C4-2B (cell line): Measurements from ENCODE around the gene ANLN.

Source experiments
- H3K27ac ChIP-seq: fragments of 450-650 bp; 2 replicates; pipeline ENCODE4 v1.5.1; 2017
- ZFX ChIP-seq: fragments of 450-650 bp; IDR thresholded peaks from 2 replicates; pipeline ENCODE4 v1.6.1; 2017
- TF ChIP-seq, protein P1 (sequence below): fragments of 450-650 bp; conservative IDR thresholded peaks from 2 replicates; pipeline ENCODE4 v1.5.1; 2017; ENCODE audit warnings: mild to moderate bottlenecking

Gene ANLN

DNA sequence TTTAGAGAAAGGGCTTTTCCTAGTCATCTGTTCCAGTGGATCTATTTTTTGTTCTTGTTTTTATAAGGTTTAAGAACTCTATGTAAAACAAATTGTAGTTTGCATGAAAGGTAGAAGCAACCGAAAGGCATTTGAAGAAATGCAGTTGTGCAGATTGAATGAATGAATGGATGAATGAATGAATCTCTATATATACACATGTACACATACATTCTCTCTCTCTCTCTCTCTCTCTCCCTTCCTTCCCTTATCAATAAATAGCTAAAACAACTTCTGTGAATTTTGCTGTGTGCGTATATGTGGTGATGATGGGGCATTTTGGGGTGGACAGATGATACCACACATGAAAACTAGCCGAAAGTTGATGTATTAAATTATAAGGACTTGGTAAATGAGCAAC is 32.4 kb downstream of the ANLN start:
- no peak overlapping the region for H3K27ac ChIP-seq
- TF ChIP-seq ZFX = no peak
- TF ChIP-seq, protein P1, sequence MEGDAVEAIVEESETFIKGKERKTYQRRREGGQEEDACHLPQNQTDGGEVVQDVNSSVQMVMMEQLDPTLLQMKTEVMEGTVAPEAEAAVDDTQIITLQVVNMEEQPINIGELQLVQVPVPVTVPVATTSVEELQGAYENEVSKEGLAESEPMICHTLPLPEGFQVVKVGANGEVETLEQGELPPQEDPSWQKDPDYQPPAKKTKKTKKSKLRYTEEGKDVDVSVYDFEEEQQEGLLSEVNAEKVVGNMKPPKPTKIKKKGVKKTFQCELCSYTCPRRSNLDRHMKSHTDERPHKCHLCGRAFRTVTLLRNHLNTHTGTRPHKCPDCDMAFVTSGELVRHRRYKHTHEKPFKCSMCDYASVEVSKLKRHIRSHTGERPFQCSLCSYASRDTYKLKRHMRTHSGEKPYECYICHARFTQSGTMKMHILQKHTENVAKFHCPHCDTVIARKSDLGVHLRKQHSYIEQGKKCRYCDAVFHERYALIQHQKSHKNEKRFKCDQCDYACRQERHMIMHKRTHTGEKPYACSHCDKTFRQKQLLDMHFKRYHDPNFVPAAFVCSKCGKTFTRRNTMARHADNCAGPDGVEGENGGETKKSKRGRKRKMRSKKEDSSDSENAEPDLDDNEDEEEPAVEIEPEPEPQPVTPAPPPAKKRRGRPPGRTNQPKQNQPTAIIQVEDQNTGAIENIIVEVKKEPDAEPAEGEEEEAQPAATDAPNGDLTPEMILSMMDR = no peak

DNA sequence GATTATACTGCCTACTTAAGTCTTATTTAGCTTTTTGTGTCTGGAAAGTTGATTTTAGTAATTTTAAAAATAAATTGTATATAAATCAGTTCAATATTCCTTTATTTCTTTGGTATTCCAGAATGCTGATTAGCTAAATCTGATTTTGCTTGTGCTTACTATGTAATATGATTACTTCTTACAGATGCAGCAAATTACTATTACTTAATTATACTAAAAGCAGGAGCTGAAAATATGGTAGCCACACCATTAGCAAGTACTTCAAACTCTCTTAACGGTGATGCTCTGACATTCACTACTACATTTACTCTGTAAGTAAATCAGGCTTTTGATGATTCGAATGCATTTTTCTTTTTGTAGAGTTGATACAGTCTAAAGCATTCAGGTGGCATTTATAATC is 34.0 kb downstream of the ANLN start:
- no peak for TF ChIP-seq ZFX
- TF ChIP-seq, protein P1 = no peak
- no peak overlapping the region for H3K27ac ChIP-seq

DNA sequence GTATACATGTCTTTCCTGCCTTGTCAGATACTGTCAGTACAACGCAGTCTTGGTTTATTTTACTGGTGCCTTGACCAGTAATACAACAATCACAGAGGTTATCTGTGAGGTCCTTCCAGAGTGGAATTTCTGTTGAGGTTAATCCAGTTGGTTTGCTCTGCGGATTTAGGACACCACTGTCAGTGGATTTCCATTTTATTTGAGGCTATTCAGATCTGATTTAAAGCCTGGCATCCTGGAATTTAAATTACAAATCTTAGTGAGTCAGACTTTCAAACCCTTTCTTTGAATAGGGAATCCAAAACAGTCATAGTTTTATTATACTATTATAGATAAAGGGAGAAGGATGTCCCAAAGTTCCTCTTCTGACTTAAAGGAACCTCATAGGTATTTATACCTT is 40.5 kb downstream of the ANLN start:
- TF ChIP-seq ZFX = no peak
- H3K27ac ChIP-seq = no peak overlapping the region

DNA sequence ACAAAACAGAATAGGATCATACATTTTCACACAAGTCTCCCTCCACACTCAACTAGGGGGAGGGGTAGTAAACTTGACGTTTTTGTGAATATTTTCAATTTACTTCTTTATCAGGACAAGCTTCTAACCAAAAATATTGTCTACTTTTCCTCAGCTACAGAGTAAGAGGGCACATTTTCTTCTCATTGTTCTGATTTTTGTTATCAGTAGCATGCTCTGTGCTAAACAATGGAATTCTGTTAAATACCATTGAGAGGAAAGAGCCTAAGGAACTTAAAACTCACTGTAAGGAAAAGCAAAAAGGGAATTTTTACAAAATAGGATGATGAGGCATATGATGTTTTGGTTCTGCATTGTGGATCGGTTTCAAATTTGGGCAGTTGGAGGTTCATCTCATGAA is 41.2 kb downstream of the ANLN start:
- no peak for TF ChIP-seq ZFX
- TF ChIP-seq, protein P1 = no peak
- no peak overlapping the region for H3K27ac ChIP-seq

DNA sequence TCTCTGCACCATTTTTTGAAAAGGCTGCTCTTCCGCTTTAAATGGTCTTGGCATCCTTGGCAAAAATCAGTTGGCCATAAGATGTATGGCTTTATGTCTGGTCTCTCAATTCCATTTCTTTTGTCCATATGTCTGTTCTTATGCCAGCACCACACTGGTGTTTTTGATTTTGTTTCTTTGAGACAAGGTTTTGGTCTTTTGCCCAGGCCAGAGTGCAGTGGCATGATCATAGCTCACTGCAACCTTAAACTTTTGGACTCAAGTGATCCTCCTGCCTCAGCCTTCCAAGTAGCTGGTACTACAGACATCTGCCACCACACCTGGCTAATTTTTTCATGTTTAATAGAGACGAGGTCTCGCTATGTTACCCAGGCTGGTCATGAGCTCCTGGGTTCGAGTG is 48.5 kb downstream of the ANLN start:
- no peak overlapping the region for H3K27ac ChIP-seq
- TF ChIP-seq ZFX = no peak
- TF ChIP-seq, protein P1 = no peak

DNA sequence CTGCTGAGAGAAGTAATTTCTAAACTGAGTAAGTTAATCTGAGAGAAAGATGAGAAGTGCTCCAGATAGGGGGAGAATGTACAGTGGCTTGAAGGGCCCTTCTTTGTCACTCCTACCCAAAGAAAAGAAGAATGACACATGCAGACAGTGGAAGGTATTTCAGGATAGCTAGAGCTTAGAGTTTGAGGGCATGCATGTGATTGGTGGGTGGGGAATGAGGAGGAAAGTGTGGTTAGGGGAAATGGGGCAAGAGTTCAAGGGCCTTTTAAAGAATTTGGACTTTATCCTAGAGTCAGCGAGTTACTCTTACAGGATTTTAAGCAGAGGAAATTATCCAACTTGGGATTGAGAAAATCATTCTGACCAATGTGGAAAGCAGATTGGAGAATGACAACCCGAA is 50.0 kb downstream of the ANLN start:
- H3K27ac ChIP-seq = no peak overlapping the region
- no peak for TF ChIP-seq ZFX
- TF ChIP-seq, protein P1 = no peak

DNA sequence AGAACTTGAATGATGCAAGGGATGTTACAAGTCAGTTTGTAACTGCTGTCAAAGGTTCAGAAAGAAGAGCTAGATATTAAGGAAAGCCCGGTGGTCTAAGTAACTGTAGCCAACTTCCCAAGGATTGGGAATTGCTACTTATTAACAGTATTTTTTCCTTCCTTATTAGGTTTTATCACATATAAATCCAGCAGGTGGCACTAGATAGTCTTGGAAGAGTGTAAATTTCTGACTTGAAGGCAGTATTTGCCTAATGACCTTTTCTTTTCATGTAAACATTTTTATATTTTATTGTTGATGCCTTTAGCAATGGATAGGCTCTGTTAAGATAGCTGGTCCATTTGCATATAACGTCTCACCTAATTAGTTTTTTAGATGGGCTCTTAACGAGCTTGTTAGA is 51.2 kb downstream of the ANLN start:
- TF ChIP-seq ZFX = no peak
- TF ChIP-seq, protein P1 = peak; percentile 64
- H3K27ac ChIP-seq = no peak overlapping the region

DNA sequence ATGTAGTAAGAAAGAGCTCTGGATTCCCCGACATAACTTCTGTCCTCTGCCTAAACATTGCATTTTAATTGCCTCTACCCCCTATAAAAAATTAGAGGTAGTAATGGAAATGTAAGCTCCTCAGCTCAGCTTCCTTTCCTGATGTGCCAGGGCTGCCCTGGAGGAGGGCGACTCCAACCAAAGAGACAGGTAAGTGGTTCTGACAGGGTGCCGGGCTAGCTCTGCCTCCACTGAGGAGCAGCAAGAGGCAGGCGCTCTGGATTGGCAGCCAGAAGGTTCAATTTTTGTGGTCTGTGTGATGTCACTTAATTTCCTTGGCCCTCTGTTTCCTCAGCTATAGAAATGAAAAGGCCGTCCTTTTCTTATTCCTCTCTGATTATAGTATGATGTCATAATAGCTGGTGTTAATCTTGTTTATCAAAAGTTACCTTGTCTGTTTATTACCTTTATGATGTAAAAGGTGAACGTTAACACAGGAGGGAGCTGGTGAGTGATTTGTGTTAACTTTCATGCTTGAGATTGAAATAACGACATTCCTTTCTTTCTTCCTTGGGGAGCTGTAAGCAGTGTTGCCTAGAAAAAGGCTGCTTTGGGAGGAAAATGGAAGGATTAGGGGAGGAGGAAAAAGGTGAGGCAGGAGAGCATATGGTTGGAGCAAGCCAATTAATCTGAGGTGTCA is 51.8 kb downstream of the ANLN start:
- TF ChIP-seq ZFX = no peak
- TF ChIP-seq, protein P1 = peak; percentile 0; the same call in 1 of the 2 replicates
- no peak overlapping the region for H3K27ac ChIP-seq
